Measurements from ENCODE around the gene GNAI1.

The GNAI1 gene

DNA sequence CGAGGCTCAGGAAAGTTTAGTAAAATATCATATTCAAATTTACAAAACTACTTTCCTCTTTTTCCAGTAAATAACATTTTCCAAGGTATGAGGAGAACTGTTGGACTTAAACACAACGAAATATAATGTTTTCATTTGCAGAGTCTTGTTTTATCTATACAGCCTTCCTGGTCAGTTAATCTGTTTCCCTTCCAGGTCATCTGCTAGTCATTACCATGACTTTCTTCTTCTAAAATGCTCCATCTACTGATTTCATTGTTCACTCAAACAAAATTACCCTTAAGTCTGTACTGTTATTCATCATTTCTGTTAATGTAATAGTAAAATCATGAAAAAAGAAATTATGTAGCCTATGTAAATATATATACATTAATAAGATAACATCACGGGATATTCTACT is 69.8 kb downstream of the GNAI1 start:
- TF ChIP-seq, protein P1, sequence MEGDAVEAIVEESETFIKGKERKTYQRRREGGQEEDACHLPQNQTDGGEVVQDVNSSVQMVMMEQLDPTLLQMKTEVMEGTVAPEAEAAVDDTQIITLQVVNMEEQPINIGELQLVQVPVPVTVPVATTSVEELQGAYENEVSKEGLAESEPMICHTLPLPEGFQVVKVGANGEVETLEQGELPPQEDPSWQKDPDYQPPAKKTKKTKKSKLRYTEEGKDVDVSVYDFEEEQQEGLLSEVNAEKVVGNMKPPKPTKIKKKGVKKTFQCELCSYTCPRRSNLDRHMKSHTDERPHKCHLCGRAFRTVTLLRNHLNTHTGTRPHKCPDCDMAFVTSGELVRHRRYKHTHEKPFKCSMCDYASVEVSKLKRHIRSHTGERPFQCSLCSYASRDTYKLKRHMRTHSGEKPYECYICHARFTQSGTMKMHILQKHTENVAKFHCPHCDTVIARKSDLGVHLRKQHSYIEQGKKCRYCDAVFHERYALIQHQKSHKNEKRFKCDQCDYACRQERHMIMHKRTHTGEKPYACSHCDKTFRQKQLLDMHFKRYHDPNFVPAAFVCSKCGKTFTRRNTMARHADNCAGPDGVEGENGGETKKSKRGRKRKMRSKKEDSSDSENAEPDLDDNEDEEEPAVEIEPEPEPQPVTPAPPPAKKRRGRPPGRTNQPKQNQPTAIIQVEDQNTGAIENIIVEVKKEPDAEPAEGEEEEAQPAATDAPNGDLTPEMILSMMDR (IDR thresholded peaks at IDR 0.05; ENCODE audit: control insufficient read depth, extremely low read depth, insufficient read depth) = no peak
- DNase-seq (ENCODE audit: low read depth) = no peak

GRCh38 chr7:80204919-80205318 is 70.3 kb downstream of the GNAI1 start:
- DNase-seq (ENCODE audit: low read depth) = no peak
- no peak overlapping the region for H3K4me3 ChIP-seq (ENCODE audit: low read depth, low read length)
- TF ChIP-seq, protein P1 (IDR thresholded peaks at IDR 0.05; ENCODE audit: control insufficient read depth, extremely low read depth, insufficient read depth) = no peak

More for the DNA sequence above, 69.8 kb downstream of the GNAI1 start:
- no peak overlapping the region for H3K4me3 ChIP-seq (ENCODE audit: low read depth, low read length)

DNA sequence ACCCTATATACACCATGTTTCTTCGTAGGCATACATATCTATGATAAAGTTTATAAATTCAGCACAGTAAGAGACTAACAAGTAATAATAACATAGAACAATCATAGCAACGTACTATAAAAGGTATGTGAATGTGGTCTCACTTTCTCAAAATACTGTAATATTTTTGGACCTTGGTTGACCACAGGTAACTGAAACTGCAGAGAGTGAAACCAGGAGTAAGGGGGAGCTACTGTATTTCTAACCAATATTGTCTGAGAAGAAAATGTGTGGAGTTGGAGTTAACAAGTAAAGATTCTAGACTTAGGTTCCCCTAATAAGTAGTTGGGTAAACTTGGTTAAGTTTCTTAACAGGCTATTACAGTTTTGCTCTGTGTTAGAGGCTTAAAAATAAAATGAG is 72.1 kb downstream of the GNAI1 start:
- TF ChIP-seq, protein P1 (IDR thresholded peaks at IDR 0.05; ENCODE audit: control insufficient read depth, extremely low read depth, insufficient read depth) = 0 out of 2 replicates have a peak, but pooled peaks have one; percentile 4
- no peak for DNase-seq (ENCODE audit: low read depth)
- no peak overlapping the region for H3K4me3 ChIP-seq (ENCODE audit: low read depth, low read length)

DNA sequence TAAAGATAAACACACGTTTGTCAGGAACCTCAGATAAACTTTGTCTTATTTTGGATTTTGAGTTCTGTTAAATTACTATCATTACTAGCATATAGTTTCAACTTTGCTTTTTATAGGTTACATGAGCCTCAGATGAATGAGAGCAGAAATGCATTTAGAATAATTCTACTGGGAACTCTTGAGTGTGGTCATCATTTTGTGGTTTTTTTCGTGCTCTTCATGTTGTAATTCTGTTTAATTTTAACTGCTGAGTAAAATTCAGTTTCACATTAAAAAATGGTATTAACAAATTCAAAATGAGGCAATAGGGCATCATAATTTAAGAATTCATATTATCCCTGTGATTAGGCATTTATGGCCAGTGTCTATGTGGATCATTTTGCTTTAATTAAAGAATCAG is 72.9 kb downstream of the GNAI1 start:
- TF ChIP-seq, protein P1 (IDR thresholded peaks at IDR 0.05; ENCODE audit: control insufficient read depth, extremely low read depth, insufficient read depth) = no peak
- no peak overlapping the region for H3K4me3 ChIP-seq (ENCODE audit: low read depth, low read length)
- no peak for DNase-seq (ENCODE audit: low read depth)

DNA sequence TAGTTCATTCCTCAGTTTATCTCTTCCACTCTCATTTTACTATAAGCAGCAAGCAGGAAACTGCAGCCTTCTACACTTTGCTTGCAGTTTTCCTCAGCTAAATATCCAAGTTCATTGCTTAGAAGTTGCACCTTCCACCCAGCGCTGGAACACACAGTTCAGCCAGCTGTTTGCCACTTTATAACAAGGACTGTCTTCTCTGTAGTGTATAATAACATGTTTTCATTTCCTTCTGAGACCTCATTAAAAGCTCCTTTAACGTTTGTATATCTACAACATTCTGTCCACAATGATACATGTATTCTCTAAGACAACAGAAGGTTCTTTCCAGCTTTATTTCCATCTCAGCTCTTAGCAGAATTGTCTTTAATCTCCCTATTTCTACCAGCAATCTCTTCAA is 74.1 kb downstream of the GNAI1 start:
- no peak for DNase-seq (ENCODE audit: low read depth)
- TF ChIP-seq, protein P1 (IDR thresholded peaks at IDR 0.05; ENCODE audit: control insufficient read depth, extremely low read depth, insufficient read depth) = no peak

GRCh38 chr7:80210400-80210799 is 75.8 kb downstream of the GNAI1 start:
- H3K4me3 ChIP-seq (ENCODE audit: low read depth, low read length) = no peak overlapping the region; the same call in 1 of the 2 replicates
- TF ChIP-seq, protein P1 (IDR thresholded peaks at IDR 0.05; ENCODE audit: control insufficient read depth, extremely low read depth, insufficient read depth) = no peak
- DNase-seq (ENCODE audit: low read depth) = no peak

More for the DNA sequence above, 74.1 kb downstream of the GNAI1 start:
- H3K4me3 ChIP-seq (ENCODE audit: low read depth, low read length) = no peak overlapping the region

GRCh38 chr7:80213814-80214213 is 79.2 kb downstream of the GNAI1 start:
- no peak for DNase-seq (ENCODE audit: low read depth)
- TF ChIP-seq, protein P1 (IDR thresholded peaks at IDR 0.05; ENCODE audit: control insufficient read depth, extremely low read depth, insufficient read depth) = no peak
- no peak overlapping the region for H3K4me3 ChIP-seq (ENCODE audit: low read depth, low read length)

All from LNCaP clone FGC (cell line).